Tibial nerve (tissue), 4 donors: ENCODE measurements around the gene HFM1.

Experiments
- EP300 ChIP-seq, 2 donors: sonication (generic); formaldehyde crosslinking; IDR thresholded peaks; one replicate each; pipeline ENCODE4 v1.6.1; 2017; ENCODE audit warnings: antibody characterized with exemption in 2 of 2, mild to moderate bottlenecking in 1 of 2
- POLR2A ChIP-seq, 2 donors: fragments of 450-650 bp; IDR thresholded peaks; one replicate each; pipeline ENCODE4 v1.6.1; 2017; ENCODE audit warnings: antibody characterized with exemption in 2 of 2, mild to moderate bottlenecking in 2 of 2, moderate library complexity in 2 of 2
- TF ChIP-seq, protein P1 (sequence below), 5 experiments: fragments of 200-600 bp in 3 of 5; fragments of 450-650 bp in 2 of 5; sonication (generic) in 3 of 5; IDR thresholded peaks; one replicate each; pipeline ENCODE4 v1.5.1; 2016 to 2019; ENCODE audit warnings: antibody characterized with exemption in 5 of 5, mild to moderate bottlenecking in 3 of 5, moderate library complexity in 2 of 5

- TF ChIP-seq, protein P1, sequence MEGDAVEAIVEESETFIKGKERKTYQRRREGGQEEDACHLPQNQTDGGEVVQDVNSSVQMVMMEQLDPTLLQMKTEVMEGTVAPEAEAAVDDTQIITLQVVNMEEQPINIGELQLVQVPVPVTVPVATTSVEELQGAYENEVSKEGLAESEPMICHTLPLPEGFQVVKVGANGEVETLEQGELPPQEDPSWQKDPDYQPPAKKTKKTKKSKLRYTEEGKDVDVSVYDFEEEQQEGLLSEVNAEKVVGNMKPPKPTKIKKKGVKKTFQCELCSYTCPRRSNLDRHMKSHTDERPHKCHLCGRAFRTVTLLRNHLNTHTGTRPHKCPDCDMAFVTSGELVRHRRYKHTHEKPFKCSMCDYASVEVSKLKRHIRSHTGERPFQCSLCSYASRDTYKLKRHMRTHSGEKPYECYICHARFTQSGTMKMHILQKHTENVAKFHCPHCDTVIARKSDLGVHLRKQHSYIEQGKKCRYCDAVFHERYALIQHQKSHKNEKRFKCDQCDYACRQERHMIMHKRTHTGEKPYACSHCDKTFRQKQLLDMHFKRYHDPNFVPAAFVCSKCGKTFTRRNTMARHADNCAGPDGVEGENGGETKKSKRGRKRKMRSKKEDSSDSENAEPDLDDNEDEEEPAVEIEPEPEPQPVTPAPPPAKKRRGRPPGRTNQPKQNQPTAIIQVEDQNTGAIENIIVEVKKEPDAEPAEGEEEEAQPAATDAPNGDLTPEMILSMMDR (IDR thresholded peaks at IDR 0.05) = no peak
- TF ChIP-seq EP300 (IDR thresholded peaks at IDR 0.05) (no peak), POLR2A (IDR thresholded peaks at IDR 0.05) (no peak)
These were observed 30.6 kb downstream of the HFM1 start for GRCh38 chr1:91374086-91374485.
